Transverse colon (tissue), 4 donors: ENCODE measurements around the gene AKR7A2. TPM values are rescaled to one million over a fixed set of nuclear protein-coding genes. Genes with fewer than 3 reads are reported as not detected.
"Not testable (repeated sequence)": the region's sequence is repeated elsewhere in the genome, so short reads cannot be mapped to it uniquely, and the experiment has no call there.

ENCODE experiments used
- DNase-seq: peaks from one replicate; pipeline ENCODE4 v3.0.0-alpha.2; 2019
- H3K27ac ChIP-seq, 4 donors: fragments of 200-600 bp; sonication (generic); 2 replicates each; pipeline ENCODE4 v1.5.1; 2016 to 2018; ENCODE audit warnings: inconsistent platforms in 4 of 4
- H3K27me3 ChIP-seq: fragments of 200-600 bp; sonication (generic); 2 replicates; pipeline ENCODE4 v1.5.1; 2017; ENCODE audit warnings: inconsistent platforms
- H3K36me3 ChIP-seq, 4 donors: fragments of 200-600 bp; sonication (generic); 2 replicates each; pipeline ENCODE4 v1.5.1; 2017 to 2019; ENCODE audit warnings: inconsistent platforms in 4 of 4
- H3K4me1 ChIP-seq, 4 donors: fragments of 200-600 bp; sonication (generic); 2 replicates each; pipeline ENCODE4 v1.5.1; 2017 to 2020; ENCODE audit warnings: inconsistent platforms in 4 of 4
- H3K4me3 ChIP-seq, 4 donors: fragments of 200-600 bp; sonication (generic); 1 replicate in 1 of 4; 2 replicates in 3 of 4; pipeline versions ENCODE4 v1.5.1 to v1.6.1; 2017 to 2019; ENCODE audit warnings: inconsistent platforms in 4 of 4
- H3K9me3 ChIP-seq, 2 donors: fragments of 200-600 bp; sonication (generic); 2 replicates each; pipeline ENCODE4 v1.5.1; 2017 to 2019; ENCODE audit warnings: inconsistent platforms in 2 of 2
- CTCF ChIP-seq, 5 experiments: fragments of 200-600 bp in 3 of 5; fragments of 450-650 bp in 2 of 5; sonication (generic) in 3 of 5; IDR thresholded peaks; 1 replicate in 2 of 5; 2 replicates in 3 of 5; pipeline ENCODE4 v1.5.1; 2016 to 2017; ENCODE audit warnings: antibody characterized with exemption in 5 of 5, inconsistent platforms in 3 of 5, mild to moderate bottlenecking in 2 of 5, moderate library complexity in 1 of 5
- EP300 ChIP-seq: sonication (generic); formaldehyde crosslinking; IDR thresholded peaks from one replicate; pipeline ENCODE4 v1.6.1; 2017; ENCODE audit warnings: antibody characterized with exemption, low read depth
- POLR2A ChIP-seq: fragments of 450-650 bp; IDR thresholded peaks from one replicate; pipeline ENCODE4 v1.6.1; 2016; ENCODE audit warnings: antibody characterized with exemption, mild to moderate bottlenecking, moderate library complexity
- POLR2AphosphoS5 ChIP-seq, 3 donors: sonication (generic); formaldehyde crosslinking; IDR thresholded peaks; one replicate each; pipeline ENCODE4 v1.6.1; 2016; ENCODE audit warnings: antibody characterized with exemption in 3 of 3
- WGBS, 2 donors: methylation state at CpG; one replicate each; pipeline ENCODE4 v1.1.5; 2018; ENCODE audit warnings: low coverage in 1 of 2; 5-methylcytosine and 5-hydroxymethylcytosine counted together
- in situ Hi-C, 4 donors: fragments of 200-750 bp; cut with MboI; loops; one replicate each; pipeline versions ENCODE4 v1.15.0 to v1.15.1; 2017; ENCODE audit warnings: low sequenced_read_pairs in 3 of 4, low pct_ligation_motif_present in 1 of 4, low pct_unique_long_range_greater_than_20kb in 1 of 4
- intact Hi-C: fragments of 100-400 bp; cut with DNase I; formaldehyde crosslinking; loops from one replicate; pipeline ENCODE4 v1.15.1; 2023; ENCODE audit warnings: low total_unique reads
- total RNA-seq, 4 donors: library from RNA; depleted of rRNA; stranded (reverse); fragments of >200 nt; gene quantifications; one replicate each; pipeline ENCODE4 v1.1.0, GENCODE V29; 2016

The AKR7A2 gene
- total RNA-seq, 4 donors from 2014 or later: 64.7 to 169 (median 112) TPM

DNA sequence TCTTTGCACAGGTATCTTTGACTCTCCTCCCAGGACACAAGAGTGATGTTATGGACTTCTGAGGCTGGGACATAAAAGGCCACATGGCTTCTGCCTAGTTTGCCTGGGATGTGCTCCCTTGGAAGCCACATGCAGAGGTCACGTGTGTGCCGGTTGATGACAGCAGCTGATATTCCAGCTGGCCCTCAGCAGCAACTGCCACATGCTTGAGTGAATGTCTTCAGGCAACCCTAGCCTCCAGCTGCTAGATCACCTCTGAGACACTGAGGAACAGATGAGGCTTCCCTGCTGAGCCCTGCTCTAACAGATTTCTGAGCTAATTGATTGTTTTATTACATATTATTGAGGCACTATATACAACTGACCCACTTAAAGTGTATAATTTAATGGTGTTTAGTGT, 11.7 kb downstream of the AKR7A2 start:
- no peaks in the 10 kb centered on the region for H3K4me1 ChIP-seq
- WGBS, 2 donors: 81% methylated on average over 2 of the region's 2 CpGs; no CpG with 5 or more reads in 1 of the 2 donors
- H3K27me3 ChIP-seq: no peaks in the 10 kb centered on the region
- H3K36me3 ChIP-seq: peaks cover 0 to 25% (median 11%) of the 10 kb centered on the region in 4 donors
- no peak for DNase-seq
- intact Hi-C loops (no loop called here), in situ Hi-C loops (no loop called here)
- TF ChIP-seq POLR2A (no peak), EP300 (no peak), POLR2AphosphoS5 (IDR thresholded peaks at IDR 0.05) (no peak), CTCF (IDR thresholded peaks at IDR 0.05) (no peak)
- no peak overlapping the region for H3K27ac ChIP-seq
- H3K4me3 ChIP-seq: no peak overlapping the region
- peaks cover 0 to under 1% of the 10 kb centered on the region in 2 donors for H3K9me3 ChIP-seq

- Histone ChIP-seq H3K27ac (no peak overlapping the region), H3K36me3 (no peaks in the 10 kb centered on the region), H3K4me3 (no peak overlapping the region), H3K9me3 (peaks cover 8 to 12% of the 10 kb centered on the region in 2 donors), H3K4me1 (peaks cover 0 to 4% (median 0%) of the 10 kb centered on the region in 4 donors), H3K27me3 (no peaks in the 10 kb centered on the region)
- WGBS, 2 donors: 95% methylated on average over 2 of the region's 2 CpGs; no CpG with 5 or more reads in 1 of the 2 donors
- no peak for DNase-seq
- TF ChIP-seq POLR2AphosphoS5 (IDR thresholded peaks at IDR 0.05) (no peak), EP300 (no peak), POLR2A (no peak), CTCF (IDR thresholded peaks at IDR 0.05) (no peak)
- intact Hi-C loops (no loop called here), in situ Hi-C loops (no loop called here)
Measured at GRCh38 chr1:19294638-19295037, 17.3 kb downstream of the AKR7A2 start.

DNA sequence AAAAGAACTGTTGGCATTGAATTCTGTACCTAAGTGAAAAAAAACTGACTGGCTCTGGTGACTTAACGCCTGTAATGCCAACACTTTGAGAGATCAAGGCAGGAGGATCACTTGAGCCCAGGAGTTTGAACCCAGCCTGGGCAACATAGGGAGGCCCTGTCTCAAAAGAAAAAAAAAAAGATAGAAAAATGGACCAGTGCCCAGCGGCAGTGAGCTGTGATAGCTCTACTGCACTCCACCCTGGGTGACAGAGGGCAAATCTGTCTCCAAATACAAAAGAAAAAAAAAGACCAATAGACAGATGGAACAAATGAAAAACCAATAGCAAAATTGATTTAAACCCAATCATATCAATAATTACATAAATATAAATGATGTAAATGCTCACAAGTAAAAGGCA, 22.7 kb downstream of the AKR7A2 start:
- H3K36me3 ChIP-seq: no peaks in the 10 kb centered on the region
- H3K4me3 ChIP-seq: peak overlapping the region in 3 of 4 donors; percentile 38 to 64 (median 40)
- intact Hi-C loops (loop anchor here (5.0 kb wide), 1 partner anchor 848 kb away; the partner anchor contains the start of gene PLA2G2F), in situ Hi-C loops (no loop called here)
- H3K27me3 ChIP-seq: no peaks in the 10 kb centered on the region
- peak overlapping the region; percentile 79 to 87 (median 83) for H3K27ac ChIP-seq
- H3K4me1 ChIP-seq: peaks cover 4 to 34% (median 21%) of the 10 kb centered on the region in 4 donors
- H3K9me3 ChIP-seq: peaks cover 2% of the 10 kb centered on the region in 2 donors
- WGBS, 2 donors: 14 to 47% methylated on average over 1 to 2 of the region's 2 CpGs
- DNase-seq: no peak
- TF ChIP-seq POLR2AphosphoS5 (IDR thresholded peaks at IDR 0.05): no peak
- TF ChIP-seq CTCF (IDR thresholded peaks at IDR 0.05): no peak
- no peak for TF ChIP-seq EP300
- no peak for TF ChIP-seq POLR2A

DNA sequence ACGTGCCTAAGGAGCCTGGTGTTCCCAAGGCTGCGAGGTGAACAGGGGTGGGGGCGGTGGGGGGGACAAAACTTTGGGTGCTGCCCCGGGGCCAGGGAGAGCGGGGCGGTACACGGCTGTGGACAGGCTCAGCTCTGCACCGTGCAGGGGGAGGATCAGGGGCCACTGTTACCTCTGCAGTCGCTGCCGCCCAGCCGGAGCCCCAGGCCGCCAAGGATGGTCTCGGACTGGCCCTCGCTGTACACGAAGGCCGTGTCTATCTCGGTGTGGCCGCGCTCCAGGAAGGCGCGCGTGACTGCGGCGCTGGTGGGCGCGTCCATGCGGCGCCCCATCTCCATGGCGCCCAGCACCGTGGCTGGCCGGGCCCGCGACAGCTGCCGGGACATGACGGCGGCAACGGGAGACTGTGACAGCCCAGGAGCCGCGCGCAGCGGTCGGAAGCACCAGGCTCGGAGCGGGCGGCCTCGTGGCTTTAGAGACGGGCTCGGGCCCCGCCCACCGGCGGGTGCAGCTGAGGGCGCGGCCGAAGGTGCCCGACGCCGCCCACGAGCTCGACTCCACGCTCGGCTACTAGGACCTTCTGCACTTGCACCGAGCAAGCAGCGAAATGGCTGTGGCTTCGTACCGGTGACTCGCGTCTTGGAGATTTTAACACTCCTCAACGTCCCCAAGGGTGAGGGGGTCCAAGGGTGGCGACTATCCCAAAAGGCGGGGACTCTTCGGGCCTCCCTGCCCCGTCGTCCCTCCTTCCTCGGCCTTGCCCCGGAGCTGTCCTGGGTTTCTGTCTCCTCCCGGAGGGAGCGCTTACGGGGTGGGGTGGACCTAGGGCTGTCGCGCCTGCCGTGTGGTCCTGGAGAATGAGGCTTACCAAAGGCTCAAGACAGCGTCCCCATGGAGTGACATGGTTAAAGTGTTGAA, 23.4 kb downstream of the AKR7A2 start, which contains the start of gene AKR7A3:
AKR7A3 (minus strand) TSS at position 447 of the 918 bp plus-strand sequence; CDS start at position 386, 61 bp downstream.
- 10% methylated on average over 48 of the region's 82 CpGs; no CpG with 5 or more reads in 1 of the 2 donors for WGBS, 2 donors
- peak within 1 kb of the TSS; percentile 4 to 64 (median 39) for H3K4me3 ChIP-seq
- H3K27ac ChIP-seq: peak within 1 kb of the TSS; percentile 79 to 87 (median 83)
- intact Hi-C loops: loop anchor here (5.0 kb wide), 1 partner anchor 849 kb away; the partner anchor contains the start of gene PLA2G2F
- H3K27me3 ChIP-seq, H3K9me3 ChIP-seq, H3K36me3 ChIP-seq, in situ Hi-C loops: not testable (repeated sequence)
- peak; percentile 84 for DNase-seq
- TF ChIP-seq POLR2AphosphoS5 (IDR thresholded peaks at IDR 0.05) (peak in 2 of 3 donors; percentile 65 to 71), POLR2A (peak; percentile 64)
- peaks cover 4 to 34% (median 21%) of the 10 kb centered on the region in 4 donors for H3K4me1 ChIP-seq
